Breast epithelium (tissue), 4 donors: ENCODE results near the gene SEMA6D. TPM values are rescaled to one million over a fixed set of nuclear protein-coding genes. Genes with fewer than 3 reads are reported as not detected.

Source experiments
- DNase-seq, 2 donors: peaks; one replicate each; pipeline ENCODE4 v3.0.0-alpha.2; 2019; ENCODE audit warnings: low spot score in 2 of 2
- H3K27ac ChIP-seq, 2 donors: fragments of 200-600 bp; sonication (generic) in 1 of 2; one replicate each; pipeline ENCODE4 v1.5.1; 2016 to 2019; ENCODE audit warnings: mild to moderate bottlenecking in 1 of 2
- H3K27me3 ChIP-seq, 2 donors: fragments of 200-600 bp; sonication (generic) in 1 of 2; one replicate each; pipeline versions ENCODE4 v1.5.1 to v1.6.0; 2017 to 2019; ENCODE audit warnings: control low read depth in 1 of 2, mild to moderate bottlenecking in 1 of 2
- H3K36me3 ChIP-seq: fragments of 200-600 bp; one replicate; pipeline ENCODE4 v1.5.1; 2019
- H3K4me1 ChIP-seq, 2 donors: fragments of 200-600 bp; sonication (generic); one replicate each; pipeline ENCODE4 v1.5.1; 2016 to 2019; ENCODE audit warnings: control low read depth in 1 of 2
- H3K4me3 ChIP-seq, 3 donors: fragments of 200-600 bp; sonication (generic); 1 replicate in 2 of 3; 2 replicates in 1 of 3; pipeline ENCODE4 v1.5.1; 2016 to 2019; ENCODE audit warnings: mild to moderate bottlenecking in 3 of 3, moderate library complexity in 2 of 3
- H3K9me3 ChIP-seq, 2 donors: fragments of 200-600 bp; sonication (generic) in 1 of 2; one replicate each; pipeline ENCODE4 v1.5.1; 2016 to 2019; ENCODE audit warnings: control low read depth in 1 of 2
- POLR2A ChIP-seq: fragments of 450-650 bp; IDR thresholded peaks from one replicate; pipeline ENCODE4 v1.6.1; 2016; ENCODE audit warnings: antibody characterized with exemption, mild to moderate bottlenecking, moderate library complexity
- POLR2AphosphoS5 ChIP-seq, 3 donors: sonication (generic); formaldehyde crosslinking; IDR thresholded peaks; one replicate each; pipeline ENCODE4 v1.6.1; 2017; ENCODE audit warnings: antibody characterized with exemption in 3 of 3
- intact Hi-C: fragments of 100-400 bp; cut with DNase I; formaldehyde crosslinking; loops from one replicate; pipeline ENCODE4 v1.15.1; 2023; ENCODE audit warnings: low total_unique reads
- total RNA-seq, 3 donors: library from RNA; depleted of rRNA; stranded (reverse); fragments of >200 nt; gene quantifications; one replicate each; pipeline ENCODE4 v1.1.0, GENCODE V29; 2016
- TF ChIP-seq, protein P1 (sequence below), 3 donors: fragments of 450-650 bp; IDR thresholded peaks; one replicate each; pipeline ENCODE4 v1.5.1; 2016 to 2017; ENCODE audit warnings: antibody characterized with exemption in 3 of 3, mild to moderate bottlenecking in 3 of 3, moderate library complexity in 3 of 3

SEMA6D gene
- total RNA-seq, 3 donors from 2014 or later: 3.0 to 22.8 (median 10.5) TPM

- no peak overlapping the region for H3K4me3 ChIP-seq
- no peak for DNase-seq
- intact Hi-C loops: no loop called here
- no peaks in the 10 kb centered on the region for H3K4me1 ChIP-seq
- TF ChIP-seq POLR2A: no peak
- TF ChIP-seq POLR2AphosphoS5 (IDR thresholded peaks at IDR 0.05): no peak
- TF ChIP-seq, protein P1, sequence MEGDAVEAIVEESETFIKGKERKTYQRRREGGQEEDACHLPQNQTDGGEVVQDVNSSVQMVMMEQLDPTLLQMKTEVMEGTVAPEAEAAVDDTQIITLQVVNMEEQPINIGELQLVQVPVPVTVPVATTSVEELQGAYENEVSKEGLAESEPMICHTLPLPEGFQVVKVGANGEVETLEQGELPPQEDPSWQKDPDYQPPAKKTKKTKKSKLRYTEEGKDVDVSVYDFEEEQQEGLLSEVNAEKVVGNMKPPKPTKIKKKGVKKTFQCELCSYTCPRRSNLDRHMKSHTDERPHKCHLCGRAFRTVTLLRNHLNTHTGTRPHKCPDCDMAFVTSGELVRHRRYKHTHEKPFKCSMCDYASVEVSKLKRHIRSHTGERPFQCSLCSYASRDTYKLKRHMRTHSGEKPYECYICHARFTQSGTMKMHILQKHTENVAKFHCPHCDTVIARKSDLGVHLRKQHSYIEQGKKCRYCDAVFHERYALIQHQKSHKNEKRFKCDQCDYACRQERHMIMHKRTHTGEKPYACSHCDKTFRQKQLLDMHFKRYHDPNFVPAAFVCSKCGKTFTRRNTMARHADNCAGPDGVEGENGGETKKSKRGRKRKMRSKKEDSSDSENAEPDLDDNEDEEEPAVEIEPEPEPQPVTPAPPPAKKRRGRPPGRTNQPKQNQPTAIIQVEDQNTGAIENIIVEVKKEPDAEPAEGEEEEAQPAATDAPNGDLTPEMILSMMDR (IDR thresholded peaks at IDR 0.05): no peak
- H3K27me3 ChIP-seq: no peaks in the 10 kb centered on the region
- H3K9me3 ChIP-seq: no peaks in the 10 kb centered on the region
- no peaks in the 10 kb centered on the region for H3K36me3 ChIP-seq
- H3K27ac ChIP-seq: peak overlapping the region in 1 of 2 donors; percentile 20
Measured at GRCh38 chr15:47724346-47724745, 7.0 kb downstream of the SEMA6D start.

GRCh38 chr15:47725051-47725450 is 7.7 kb downstream of the SEMA6D start:
- DNase-seq: no peak
- no peak for TF ChIP-seq POLR2A
- TF ChIP-seq, protein P1 (IDR thresholded peaks at IDR 0.05): no peak
- no peak for TF ChIP-seq POLR2AphosphoS5 (IDR thresholded peaks at IDR 0.05)
- Histone ChIP-seq H3K4me1 (no peaks in the 10 kb centered on the region), H3K4me3 (peak overlapping the region in 1 of 3 donors; percentile 17), H3K27me3 (no peaks in the 10 kb centered on the region), H3K27ac (peak overlapping the region in 1 of 2 donors; percentile 20), H3K9me3 (no peaks in the 10 kb centered on the region), H3K36me3 (no peaks in the 10 kb centered on the region)
- intact Hi-C loops: no loop called here

GRCh38 chr15:47725906-47726305 is 8.6 kb downstream of the SEMA6D start:
- no peak overlapping the region for H3K4me3 ChIP-seq
- no peaks in the 10 kb centered on the region for H3K36me3 ChIP-seq
- no peaks in the 10 kb centered on the region for H3K9me3 ChIP-seq
- H3K27ac ChIP-seq: no peak overlapping the region
- H3K4me1 ChIP-seq: no peaks in the 10 kb centered on the region
- TF ChIP-seq POLR2A: no peak
- no peak for TF ChIP-seq POLR2AphosphoS5 (IDR thresholded peaks at IDR 0.05)
- TF ChIP-seq, protein P1 (IDR thresholded peaks at IDR 0.05): no peak
- intact Hi-C loops: no loop called here
- H3K27me3 ChIP-seq: no peaks in the 10 kb centered on the region
- DNase-seq: no peak

- intact Hi-C loops: no loop called here
- Histone ChIP-seq H3K9me3 (no peaks in the 10 kb centered on the region), H3K4me3 (no peak overlapping the region), H3K36me3 (no peaks in the 10 kb centered on the region), H3K4me1 (no peaks in the 10 kb centered on the region), H3K27ac (peak overlapping the region; percentile 9 to 10), H3K27me3 (no peaks in the 10 kb centered on the region)
- TF ChIP-seq, protein P1 (IDR thresholded peaks at IDR 0.05): no peak
- TF ChIP-seq POLR2AphosphoS5 (IDR thresholded peaks at IDR 0.05) (no peak), POLR2A (no peak)
- no peak for DNase-seq
Measured at GRCh38 chr15:47726399-47726823, 9.1 kb downstream of the SEMA6D start.

GRCh38 chr15:47727137-47727536 is 9.8 kb downstream of the SEMA6D start:
- peak overlapping the region in 1 of 2 donors; percentile 4 for H3K27ac ChIP-seq
- intact Hi-C loops: no loop called here
- no peaks in the 10 kb centered on the region for H3K4me1 ChIP-seq

More at GRCh38 chr15:47727137-47727536, 9.8 kb downstream of the SEMA6D start:
- no peaks in the 10 kb centered on the region for H3K9me3 ChIP-seq
- H3K36me3 ChIP-seq: no peaks in the 10 kb centered on the region
- H3K4me3 ChIP-seq: no peak overlapping the region
- H3K27me3 ChIP-seq: no peaks in the 10 kb centered on the region
- no peak for TF ChIP-seq POLR2AphosphoS5 (IDR thresholded peaks at IDR 0.05)
- TF ChIP-seq, protein P1 (IDR thresholded peaks at IDR 0.05): no peak
- DNase-seq: no peak
